Activated CD4-positive, alpha-beta T cell treated with anti-CD3 and anti-CD28 coated beads, Interleukin-2, amount 50 U/mL, for 24 hours (primary cell): ENCODE data around the gene NF1.

Experiments
- DNase-seq, 2 donors: peaks; one replicate each; pipeline ENCODE4 v3.0.0-alpha.2; 2020; ENCODE audit warnings: low read depth in 1 of 2, low spot score in 1 of 2

Gene NF1

GRCh38 chr17:31418773-31419350 is 324.1 kb downstream of the NF1 start:
- DNase-seq = no peak

GRCh38 chr17:31422443-31422842 is 327.7 kb downstream of the NF1 start:
- no peak for DNase-seq

GRCh38 chr17:31424944-31425281 is 330.1 kb downstream of the NF1 start:
- no peak for DNase-seq

- no peak for DNase-seq
Observed at GRCh38 chr17:31425282-31426040, 330.7 kb downstream of the NF1 start.
